HG02759 (cell line): ENCODE results near the gene NAB2.

Experiments
- ATAC-seq: cut with Tn5 transposase; IDR thresholded peaks from one replicate; pipeline ENCODE4 v1.9.1; 2021; ENCODE audit warnings: mild to moderate bottlenecking, moderate library complexity; ENCODE audit not compliant: unreplicated experiment

NAB2 gene

DNA sequence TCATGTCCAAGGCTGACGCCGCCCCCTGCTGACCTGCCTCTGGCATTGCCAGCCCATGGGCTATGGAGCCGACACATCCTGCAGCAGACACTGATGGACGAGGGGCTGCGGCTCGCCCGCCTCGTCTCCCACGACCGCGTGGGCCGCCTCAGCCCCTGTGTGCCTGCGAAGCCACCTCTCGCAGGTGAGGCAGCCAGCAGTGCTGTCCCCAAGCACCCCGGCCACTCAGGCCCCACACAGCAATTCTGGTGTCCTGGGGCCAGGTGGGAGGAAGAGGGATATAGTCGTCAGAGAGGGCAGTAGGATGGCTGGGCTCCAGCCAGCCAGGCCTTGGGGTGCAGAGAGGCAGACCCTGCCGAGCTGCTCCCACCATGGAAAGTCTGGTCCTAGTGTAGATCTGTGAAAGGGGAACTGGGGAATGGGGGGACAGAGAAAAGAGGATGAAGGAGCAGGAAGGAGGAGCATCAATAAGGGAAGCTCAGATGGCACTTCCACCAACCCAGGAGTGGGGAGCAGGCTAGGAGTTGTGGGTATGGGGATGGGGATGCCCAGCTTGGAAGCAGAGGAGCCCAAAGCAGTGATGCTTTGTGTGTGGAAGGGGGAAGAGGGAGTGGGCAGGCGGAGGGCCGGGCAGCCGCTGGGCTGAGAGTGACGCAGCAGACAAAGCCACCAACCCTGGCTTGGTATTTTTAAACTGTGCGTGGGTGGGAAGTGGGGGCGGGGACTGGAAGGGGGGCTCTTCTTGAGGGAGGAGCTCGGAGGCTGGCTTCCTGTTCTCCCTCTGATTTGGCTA, 4.7 kb downstream of the NAB2 start:
- peak; percentile 39 for ATAC-seq

DNA sequence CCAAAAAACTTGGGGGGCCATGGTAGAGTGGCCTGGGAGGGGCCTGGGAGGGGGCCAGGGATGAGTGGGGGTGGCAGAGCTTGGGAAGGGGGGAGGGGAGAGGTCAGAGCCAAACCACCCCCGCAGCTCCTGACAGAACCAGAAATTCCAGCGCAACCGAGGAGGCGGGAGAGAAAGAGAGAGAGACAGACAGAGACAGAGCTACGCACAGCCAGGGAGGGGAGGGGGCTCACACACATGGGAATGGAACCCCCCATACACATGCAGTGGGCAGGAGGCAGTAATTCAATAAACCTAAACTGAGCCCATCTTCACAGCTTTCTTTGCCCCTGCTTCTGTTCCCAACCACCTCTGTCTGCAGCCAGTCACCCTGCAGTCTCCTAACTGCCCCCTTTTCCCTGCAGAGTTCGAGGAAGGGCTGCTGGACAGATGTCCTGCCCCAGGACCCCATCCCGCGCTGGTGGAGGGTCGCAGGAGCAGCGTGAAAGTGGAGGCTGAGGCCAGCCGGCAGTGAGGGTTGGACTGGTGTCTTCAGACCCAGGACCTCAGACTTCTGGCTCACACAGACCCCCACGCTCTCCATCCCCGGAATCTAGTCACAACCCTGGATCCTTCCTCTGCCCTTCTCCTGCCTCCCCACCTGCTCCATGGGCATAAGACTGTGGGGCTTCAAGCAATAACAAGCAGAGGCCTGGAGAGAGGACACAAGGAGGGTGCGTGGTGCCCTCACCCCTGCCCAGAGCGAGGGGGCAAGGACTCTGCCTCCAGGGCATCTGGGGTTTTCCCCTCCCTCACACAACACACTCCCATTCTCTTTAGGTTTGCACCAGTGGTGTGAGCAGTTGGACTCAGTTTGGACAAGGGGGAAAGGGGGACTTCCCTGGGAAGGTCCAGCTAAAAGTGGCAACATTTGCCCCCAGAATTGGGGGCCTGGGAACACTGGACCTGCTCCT, 5.6 kb downstream of the NAB2 start:
- ATAC-seq, result no peak

DNA sequence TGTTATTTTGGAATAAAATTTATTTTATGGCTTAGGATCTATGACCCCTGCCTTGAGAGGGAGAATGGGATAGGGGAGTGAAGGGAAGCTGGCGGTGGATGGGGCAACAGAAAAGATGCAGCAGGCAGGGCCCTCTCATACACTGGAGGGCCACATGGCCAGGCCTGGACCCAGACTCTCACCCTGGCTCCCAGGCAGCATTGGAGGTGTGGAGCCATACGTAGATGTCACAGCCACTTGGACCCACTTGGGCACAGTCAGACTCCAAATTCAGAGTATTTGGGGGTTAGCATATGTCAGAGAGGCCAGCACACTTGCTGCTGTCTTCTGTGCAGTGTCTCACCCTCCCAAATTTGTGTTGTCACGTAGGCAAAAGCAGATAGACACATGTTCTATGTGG, 6.5 kb downstream of the NAB2 start:
- ATAC-seq, result no peak

DNA sequence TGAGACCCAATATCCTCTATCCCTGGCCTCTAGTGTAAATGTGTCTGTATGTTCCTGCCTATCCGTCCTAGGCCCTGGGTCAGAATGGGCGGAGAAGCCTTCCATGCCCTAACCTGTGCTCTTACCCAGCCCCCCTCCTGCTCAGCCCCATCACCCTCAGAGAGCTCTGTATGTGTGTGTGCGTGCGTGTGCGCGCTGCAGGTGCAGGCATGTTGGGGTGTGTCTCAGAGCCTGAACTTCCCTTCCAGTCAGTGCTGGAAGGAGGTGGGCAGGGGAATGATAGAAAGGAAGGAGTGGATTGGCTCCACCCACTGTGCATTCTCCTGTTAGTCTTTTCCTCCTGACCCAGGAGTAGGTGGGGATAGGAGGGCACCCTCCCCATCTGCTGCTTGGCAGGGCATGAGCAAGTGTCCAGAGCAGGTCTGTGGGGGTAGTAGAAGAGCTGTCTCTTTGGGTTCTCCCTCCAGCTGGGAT, 7.2 kb downstream of the NAB2 start:
- ATAC-seq, result no peak

DNA sequence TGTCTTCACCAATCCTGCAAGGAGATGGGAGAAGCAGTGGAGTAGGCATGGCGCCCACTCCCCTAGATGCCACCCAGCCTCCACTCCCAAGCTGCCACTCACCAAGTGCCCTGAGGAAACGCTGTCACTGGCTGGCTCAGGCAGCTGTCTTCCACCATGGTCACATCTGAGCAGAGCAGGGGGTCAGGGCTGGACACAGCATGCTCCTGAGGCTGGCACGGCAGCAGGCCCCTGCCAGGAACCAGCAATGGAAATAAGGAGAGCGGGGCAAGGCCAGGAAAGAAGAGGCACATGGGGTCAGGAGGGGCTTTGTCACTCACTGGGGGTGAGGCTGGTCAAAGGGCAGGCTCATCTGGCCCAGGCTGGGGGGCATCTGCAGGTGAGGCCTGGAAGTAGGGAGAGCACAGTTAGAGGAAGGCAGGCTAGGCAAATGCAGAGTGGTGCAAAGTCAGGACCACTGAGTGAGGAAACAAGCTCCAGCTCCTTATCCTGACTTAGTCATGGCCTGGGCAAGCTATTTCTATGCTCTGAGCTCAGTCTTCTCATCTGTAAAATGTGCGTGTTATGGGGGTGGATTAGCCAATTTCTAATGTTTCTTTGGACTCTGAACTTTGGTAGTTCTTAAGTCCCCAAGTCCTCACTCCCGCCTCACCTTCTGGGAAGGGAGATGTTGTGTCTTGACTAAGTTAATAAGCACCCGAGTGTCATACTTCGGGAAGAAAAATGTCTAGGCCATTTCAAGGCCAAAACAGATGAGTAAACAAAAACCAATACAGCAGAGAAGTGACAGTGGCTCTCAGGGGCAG, 8.0 kb downstream of the NAB2 start:
- no peak for ATAC-seq

DNA sequence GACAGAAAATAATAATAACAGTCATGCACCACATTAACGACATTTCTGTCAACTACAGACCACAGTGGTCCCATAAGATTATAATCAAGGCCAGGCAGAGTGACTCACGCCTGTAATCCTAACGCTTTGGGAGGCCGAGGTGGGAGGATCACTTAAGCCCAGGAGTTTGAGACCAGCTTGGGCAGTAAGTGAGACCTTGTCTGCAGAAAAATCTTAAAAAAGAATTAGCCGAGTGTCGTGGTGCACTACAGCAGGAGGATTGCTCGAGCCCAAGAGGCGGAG, 8.6 kb downstream of the NAB2 start:
- no peak for ATAC-seq

DNA sequence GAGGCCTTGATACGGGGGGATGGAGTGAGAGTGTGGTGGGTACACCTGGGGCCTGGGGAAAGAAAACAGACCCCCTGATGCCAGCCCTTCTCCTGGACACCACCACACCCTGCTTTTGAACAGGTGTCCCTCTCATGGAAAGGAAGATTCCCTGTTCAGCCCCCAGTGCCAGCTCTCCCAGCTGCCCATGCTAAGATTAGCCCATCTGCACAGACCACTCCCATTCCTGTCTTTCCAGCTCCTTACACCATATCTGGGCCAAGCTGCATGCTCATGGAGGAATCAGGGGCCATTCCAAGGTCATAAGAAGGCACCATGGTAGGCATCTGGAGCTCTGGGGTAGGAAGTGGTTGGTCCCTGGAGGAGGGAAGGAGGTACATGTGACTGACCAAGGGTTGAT, 9.6 kb downstream of the NAB2 start:
- ATAC-seq, result no peak

DNA sequence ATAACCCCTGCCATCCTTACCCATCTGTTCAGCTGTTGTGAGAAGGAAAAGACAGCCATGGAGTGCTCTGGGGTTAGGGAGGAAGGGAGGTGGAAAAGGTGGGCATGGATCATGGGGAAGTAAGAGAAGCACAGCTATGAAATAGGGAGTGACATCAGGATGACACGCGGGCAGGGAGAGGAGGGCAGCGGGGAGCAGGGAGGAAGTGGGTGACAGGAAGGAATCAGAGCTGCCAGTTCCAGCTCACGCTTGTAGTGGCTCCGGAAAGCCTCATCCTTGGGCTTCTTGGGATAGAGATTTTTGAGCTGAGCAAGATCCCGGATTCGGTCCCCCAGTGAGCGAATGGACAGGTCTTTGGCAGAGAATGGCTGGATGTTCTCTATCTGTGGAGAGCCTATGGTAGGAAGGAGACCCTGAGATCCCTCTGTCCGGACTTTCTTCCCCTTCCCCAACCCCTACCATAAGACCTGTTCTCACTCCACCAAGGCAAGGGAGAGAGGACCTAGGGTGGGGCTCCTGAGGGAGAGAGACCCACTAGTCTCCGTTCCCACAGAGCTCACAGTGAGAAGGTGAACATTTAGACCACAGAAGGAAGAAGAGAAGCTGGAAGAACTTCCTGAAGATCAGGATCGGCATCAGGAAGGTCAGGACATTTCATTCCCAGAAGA, 10.3 kb downstream of the NAB2 start:
- no peak for ATAC-seq

DNA sequence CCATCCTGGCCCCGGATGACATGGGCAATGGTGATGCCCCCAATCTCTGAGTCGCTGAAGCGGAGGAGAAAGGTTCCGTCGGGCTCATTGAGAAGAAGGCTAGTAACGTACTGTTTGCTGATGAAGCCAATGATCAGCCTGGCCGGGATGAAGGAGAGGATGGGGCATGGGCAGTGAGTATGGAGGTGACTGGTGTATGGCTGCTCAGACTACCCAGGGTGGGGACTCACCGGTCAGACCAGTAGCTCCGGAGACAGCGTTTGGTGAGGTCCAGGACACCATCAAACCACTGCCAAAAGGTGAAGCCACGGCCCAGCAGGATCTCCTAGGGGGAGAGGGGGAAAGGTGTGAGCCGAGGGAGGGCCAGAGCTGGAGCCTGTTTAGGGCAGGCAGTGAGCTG, 10.9 kb downstream of the NAB2 start:
- no peak for ATAC-seq

DNA sequence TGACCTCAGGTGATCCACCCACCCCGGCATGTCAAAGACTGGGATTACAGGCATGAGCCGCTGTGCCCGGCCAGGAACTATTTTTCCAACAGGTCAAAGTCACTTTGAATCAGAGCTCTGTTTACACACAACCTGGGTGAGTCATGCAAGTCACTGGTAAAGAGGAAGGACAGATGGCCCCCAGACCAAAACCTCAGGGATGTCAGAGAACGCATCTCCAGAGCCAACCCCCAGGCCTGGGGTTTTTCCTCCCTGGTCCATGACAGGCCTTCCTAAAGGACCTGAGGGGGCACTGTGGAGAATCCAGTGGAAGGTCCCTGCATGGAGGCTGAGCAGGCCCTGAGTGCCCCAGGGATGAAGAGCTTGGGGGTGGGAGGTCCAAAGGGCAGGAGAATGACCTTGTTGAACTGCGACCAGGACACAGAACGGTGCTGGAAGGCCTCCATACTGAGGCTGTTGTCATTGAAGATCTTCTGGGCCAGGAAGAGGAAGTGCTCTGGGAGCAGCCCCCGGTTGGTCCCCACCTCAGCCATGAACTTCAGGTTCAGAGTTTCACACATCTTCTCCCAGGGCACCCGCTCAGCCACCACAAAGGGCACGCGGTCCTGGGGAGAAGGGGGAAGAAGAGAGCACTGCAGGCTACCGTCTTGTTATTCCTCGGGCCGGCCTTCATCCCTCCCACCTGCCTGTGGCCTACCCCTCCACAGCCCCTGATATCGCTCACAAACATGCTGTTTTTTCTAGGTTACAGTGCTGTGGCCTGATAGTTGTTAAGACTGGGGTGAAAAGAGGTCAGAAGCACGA, 13.2 kb downstream of the NAB2 start:
- ATAC-seq, result no peak

DNA sequence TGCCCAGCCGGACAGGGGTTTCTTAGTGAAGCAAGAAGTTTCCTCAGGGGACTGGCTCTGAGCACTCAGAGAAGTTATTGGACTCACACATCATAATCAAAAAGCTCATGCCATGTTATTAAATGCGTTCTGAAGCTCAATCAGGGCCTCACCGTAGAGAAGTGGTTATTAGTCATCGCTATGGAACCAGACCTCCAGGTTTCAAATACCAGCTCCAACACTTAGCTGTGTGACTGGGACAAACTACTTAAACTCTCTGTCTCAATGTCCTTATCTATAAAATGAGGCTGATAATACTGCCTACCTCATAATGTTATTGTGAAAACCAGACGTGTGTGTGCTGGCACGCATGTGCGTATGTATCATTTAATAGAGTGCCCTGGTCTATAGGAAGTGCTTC, 14.9 kb downstream of the NAB2 start:
- ATAC-seq, result no peak

DNA sequence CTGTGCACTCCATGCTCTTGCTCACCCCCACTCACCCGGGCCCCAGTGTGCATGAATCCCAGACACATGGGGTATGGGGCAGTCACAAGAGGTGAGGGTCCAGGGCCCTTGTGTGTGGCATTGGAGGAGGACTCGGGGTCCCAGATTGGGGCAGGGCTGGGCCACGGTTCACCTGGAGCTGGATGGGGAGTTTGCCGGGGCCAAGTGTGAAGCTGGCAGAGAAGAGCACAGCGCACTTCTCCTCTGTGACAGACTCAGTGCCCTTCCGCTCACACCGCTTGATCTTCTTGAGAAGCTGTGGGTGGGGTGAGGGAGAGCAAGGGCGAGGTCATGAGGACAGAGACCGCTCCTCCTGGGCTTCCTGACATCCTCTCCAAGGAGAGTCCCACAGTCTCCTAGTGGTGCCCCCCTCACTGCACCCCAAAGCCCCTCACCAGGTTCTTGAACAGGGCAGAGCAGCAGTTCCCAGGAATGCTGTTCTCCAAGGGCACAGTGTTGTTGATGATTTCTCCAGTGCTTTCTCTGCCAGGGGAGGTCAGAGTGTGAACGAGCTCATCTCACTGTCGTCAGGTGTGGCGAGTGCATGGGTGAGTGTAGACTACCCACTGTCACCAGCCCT, 15.5 kb downstream of the NAB2 start:
- no peak for ATAC-seq

DNA sequence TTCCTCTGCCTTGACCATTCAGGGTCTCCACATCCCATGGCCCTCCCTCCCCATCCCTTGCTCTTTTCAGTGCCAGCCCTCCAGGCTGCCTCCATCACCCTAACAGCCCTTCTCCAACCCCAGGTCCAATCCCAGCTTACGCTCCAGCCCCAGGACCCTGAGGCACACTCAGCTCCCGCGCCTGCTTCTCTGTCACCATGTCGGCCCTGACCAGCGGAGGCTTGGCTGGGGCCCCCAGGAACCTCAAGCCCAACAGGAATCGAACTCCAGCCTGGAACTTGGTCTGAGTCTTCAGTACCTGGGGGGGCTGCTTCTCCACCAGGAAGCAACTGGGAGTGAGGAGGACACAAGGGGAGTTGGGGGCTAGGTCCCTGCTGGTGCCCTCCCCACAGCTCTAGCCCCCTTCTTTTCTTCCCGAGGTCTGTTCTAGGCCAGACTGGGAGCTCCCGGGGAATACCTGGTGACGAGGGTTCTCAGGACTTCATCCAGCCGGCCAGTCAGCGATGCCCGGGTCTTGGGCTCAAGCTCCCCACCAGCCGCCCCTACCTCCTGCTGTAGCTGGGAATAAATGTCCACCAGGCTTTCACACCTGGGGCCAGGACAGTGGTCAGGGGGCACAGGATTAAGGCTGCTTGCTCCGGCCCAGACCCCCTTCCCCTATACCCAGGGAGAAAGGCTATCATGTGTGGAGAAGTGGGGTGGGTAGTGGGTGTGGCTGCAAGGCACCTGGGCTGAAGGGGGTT, 16.3 kb downstream of the NAB2 start:
- ATAC-seq, result no peak

DNA sequence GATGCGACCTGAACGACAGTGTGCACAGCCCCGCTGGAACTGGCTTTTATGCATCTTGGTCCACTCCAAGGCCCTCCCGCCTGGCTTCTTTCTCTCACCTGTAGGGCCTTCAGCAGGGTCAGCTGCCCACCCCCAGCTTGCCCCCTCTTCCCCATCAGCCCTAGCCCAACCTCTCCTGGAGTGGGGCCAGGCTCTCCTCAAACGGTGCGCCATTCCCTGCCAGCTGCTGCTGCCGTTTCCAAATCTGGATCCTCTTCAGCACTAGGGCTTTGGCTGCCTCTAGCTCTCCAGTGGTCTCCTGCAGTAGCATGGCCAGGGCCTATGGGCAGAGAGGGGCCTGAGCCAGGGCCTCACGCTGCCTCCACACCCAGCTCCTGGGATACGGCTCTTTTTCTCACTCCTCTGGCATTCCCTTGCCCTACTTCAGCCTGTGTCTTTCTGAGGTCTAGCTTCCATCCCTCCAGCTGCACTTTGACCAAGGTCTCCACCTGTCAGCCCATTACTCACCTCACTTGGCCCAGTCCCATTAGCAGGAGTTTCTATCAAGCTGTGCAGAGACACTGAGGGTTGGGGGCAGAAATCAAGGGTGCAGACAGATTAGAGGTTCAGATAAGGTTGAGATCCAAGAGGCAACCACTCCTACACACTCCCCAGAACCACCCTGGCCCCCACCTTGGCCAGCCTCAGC, 17.3 kb downstream of the NAB2 start:
- ATAC-seq, result no peak

DNA sequence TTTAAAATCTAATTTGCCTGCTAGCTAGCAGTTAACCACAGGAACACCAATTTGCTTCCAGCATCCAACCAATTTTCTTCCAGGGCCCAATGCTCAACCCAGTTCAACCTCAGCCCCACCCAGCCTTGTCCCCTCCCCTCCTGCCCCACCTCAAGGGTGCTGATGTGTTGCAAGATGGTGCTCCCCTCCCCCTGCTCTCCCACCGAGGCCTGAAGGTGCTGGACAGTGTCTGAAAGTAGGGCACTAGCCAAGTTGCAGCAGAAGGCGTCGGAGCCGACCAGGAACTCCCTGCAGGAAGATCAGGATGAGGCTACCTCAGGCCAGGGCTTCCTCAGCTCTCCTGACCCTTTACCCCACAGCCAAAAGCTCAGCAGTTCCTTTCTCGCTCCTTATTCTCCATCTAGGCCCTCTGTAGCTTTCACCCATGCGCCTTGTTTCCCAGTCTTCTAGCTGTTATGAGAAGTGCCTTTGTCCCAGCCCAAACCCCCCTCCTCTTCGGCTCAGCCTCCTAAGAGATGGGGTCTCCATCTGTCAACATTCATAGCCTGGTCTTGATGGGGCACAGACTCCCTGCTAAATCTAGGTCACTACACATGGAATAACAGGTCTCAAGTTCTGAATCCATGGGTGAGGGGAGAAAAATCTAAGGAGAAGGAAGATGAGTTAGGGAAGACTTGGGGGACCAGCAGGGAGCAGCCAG, 18.7 kb downstream of the NAB2 start:
- no peak for ATAC-seq

DNA sequence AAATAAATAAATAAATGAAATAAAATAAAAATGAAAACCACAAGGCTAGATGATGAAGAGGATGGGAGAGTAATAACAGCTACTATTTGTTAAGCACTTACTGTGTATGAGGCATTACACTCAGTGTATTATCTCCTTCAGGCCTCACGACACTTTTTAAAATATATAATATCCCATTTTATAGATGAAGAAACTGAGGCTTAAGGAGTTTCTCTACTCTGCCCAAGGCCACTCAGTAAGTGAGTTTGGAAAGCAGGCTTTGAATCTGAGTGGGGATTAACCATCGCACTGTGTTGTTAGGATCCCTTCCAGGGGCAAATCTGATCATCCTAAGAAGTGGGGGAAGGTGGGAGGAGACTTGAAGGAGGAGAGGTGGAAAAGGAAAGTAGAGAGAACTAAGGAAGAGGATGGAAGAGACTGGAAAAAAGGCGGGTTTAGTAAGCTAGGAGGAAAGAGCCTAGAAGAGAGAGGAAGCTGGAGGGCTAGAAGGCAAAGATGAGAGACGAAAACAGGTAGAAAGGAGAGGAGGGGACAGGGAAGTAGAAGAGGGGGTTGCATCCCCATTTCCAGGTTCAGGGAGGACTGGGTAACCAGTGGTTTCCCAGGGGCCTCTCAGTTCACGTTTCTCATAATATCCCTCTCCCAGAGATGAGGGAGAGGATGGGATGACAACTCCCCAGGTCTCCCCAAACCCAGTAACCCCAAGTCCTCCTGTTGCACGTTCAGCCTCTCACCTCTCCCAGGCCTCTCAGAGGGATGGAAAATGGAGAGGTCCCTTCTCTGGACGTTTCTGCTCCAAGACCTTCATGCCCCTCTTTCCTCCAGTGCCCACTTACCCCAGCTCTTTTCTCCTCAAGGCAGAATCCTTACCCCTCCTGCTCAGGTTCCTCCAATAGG, 20.5 kb downstream of the NAB2 start:
- ATAC-seq, result no peak
